Stomach (tissue), 4 donors: ENCODE data around the gene KCNJ5.

Experiments
- CTCF ChIP-seq, 7 experiments: fragments of 450-650 bp in 4 of 7; fragments of 200-600 bp in 3 of 7; sonication (generic) in 3 of 7; IDR thresholded peaks; one replicate each; pipeline ENCODE4 v1.5.1; 2016 to 2019; ENCODE audit warnings: antibody characterized with exemption in 7 of 7, control low read depth in 2 of 7, mild to moderate bottlenecking in 1 of 7
- EP300 ChIP-seq: sonication (generic); formaldehyde crosslinking; IDR thresholded peaks from one replicate; pipeline ENCODE4 v1.6.1; 2017; ENCODE audit warnings: antibody characterized with exemption
- POLR2A ChIP-seq, 4 donors: fragments of 450-650 bp; IDR thresholded peaks; one replicate each; pipeline ENCODE4 v1.6.1; 2016; ENCODE audit warnings: antibody characterized with exemption in 4 of 4, control low read depth in 2 of 4, mild to moderate bottlenecking in 1 of 4, moderate library complexity in 1 of 4
- POLR2AphosphoS5 ChIP-seq, 3 donors: sonication (generic); formaldehyde crosslinking; IDR thresholded peaks; one replicate each; pipeline ENCODE4 v1.6.1; 2016; ENCODE audit warnings: antibody characterized with exemption in 3 of 3

- TF ChIP-seq EP300 (no peak), CTCF (IDR thresholded peaks at IDR 0.05) (no peak), POLR2A (IDR thresholded peaks at IDR 0.05) (no peak), POLR2AphosphoS5 (IDR thresholded peaks at IDR 0.05) (no peak)
Observed at GRCh38 chr11:128845334-128845780, 45.8 kb upstream of the KCNJ5 start.
